Activated CD4-positive, alpha-beta T cell treated with anti-CD3 and anti-CD28 coated beads, Interleukin-2, amount 10 ng/mL, durations not matched to agents 7 days and 5 days (primary cell): ENCODE data around the gene UPF2. TPM values are rescaled to one million over a fixed set of nuclear protein-coding genes. Genes with fewer than 3 reads are reported as not detected.

Experiments
- CTCF ChIA-PET: fragments of 350-600 bp; sonication (Branson Sonifier 250); formaldehyde crosslinking; loops from one replicate; lab custom pipeline; 2021; ENCODE audit warnings: antibody characterized with exemption; lab: Charles Lee
- POLR2A ChIA-PET: fragments of 350-600 bp; sonication (Branson Sonifier 250); formaldehyde crosslinking; loops from one replicate; lab custom pipeline; 2021; ENCODE audit warnings: antibody characterized with exemption; lab: Charles Lee
- DNase-seq: peaks from one replicate; pipeline ENCODE4 v3.0.0-alpha.2; 2020
- H3K27ac Mint-ChIP-seq: one replicate; pipeline ENCODE4 v1.8.0; 2021; ENCODE audit warnings: mild to moderate bottlenecking, moderate library complexity, mixed read lengths
- H3K27me3 Mint-ChIP-seq: one replicate; pipeline ENCODE4 v1.8.0; 2021; ENCODE audit warnings: mixed read lengths
- H3K36me3 Mint-ChIP-seq: one replicate; pipeline ENCODE4 v1.8.0; 2021; ENCODE audit warnings: low read depth, mixed read lengths
- H3K4me1 Mint-ChIP-seq: one replicate; pipeline ENCODE4 v1.8.0; 2021; ENCODE audit warnings: mixed read lengths
- H3K4me3 Mint-ChIP-seq: one replicate; pipeline ENCODE4 v1.8.0; 2021; ENCODE audit warnings: mild to moderate bottlenecking, moderate library complexity, mixed read lengths
- H3K9me3 Mint-ChIP-seq: one replicate; pipeline ENCODE4 v1.8.0; 2021; ENCODE audit warnings: mixed read lengths
- total RNA-seq, 2 experiments: library from RNA; stranded (reverse); gene quantifications; one replicate each; pipeline ENCODE4 v1.2.3, GENCODE V29; 2021

The UPF2 gene
- total RNA-seq, 2 experiments from 2014 or later: 31.3 to 39.2 TPM

DNA sequence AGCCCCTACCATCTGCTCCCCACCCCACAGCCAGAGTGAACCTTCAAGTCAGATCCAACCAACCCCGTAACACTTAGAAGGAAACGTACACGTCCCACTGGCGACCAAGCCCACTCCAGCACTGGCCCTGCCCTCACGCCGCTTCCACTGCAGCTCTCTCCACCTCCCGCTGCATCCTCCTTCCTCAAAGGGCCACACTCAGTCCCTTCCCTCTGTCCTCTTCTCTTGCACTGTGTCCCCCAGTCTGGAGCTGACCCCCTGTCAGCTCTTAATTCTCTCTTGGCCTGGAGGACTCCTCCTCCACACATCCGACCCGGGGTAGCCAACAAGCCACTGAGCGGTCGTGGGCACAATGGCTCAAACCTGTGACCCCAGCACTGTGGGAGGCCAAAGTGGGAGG is 133.6 kb downstream of the UPF2 start:
- CTCF ChIA-PET: interaction anchor here (0.7 to 1.2 kb wide), 3 partner anchors 13 to 30 kb away, joined by 3 read pairs; no protein-coding TSS in a partner anchor
- no peaks in the 10 kb centered on the region for H3K27me3 Mint-ChIP-seq
- H3K4me3 Mint-ChIP-seq: no peak overlapping the region
- DNase-seq: no peak
- H3K4me1 Mint-ChIP-seq: no peaks in the 10 kb centered on the region
- H3K27ac Mint-ChIP-seq: no peak overlapping the region
- no peaks in the 10 kb centered on the region for H3K36me3 Mint-ChIP-seq
- H3K9me3 Mint-ChIP-seq: no peaks in the 10 kb centered on the region
- POLR2A ChIA-PET: interaction anchor here (0.5 kb wide), 1 partner anchor 9 kb away, joined by 3 read pairs; no protein-coding TSS in a partner anchor

DNA sequence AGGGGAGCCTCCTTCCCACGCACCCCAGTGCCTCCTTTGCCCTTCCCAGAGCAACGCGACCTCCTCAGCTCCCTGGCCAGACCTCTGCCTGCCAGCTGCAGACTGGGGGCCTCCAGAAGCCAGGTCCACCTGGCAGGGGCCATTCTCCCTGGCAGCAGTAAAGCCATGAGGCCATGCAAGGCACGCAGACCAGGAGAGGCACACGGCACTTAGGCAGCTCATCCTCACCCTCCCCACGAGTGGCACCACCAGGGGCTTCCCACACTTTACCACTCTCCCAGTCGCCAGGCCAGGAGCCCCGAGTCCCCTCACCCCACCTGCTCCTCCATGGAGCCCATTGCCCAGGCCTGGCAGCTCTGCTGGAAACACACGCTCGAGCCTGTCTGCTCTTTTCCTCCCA is 134.1 kb downstream of the UPF2 start:
- POLR2A ChIA-PET: no interaction called here
- H3K27me3 Mint-ChIP-seq: no peaks in the 10 kb centered on the region

DNA sequence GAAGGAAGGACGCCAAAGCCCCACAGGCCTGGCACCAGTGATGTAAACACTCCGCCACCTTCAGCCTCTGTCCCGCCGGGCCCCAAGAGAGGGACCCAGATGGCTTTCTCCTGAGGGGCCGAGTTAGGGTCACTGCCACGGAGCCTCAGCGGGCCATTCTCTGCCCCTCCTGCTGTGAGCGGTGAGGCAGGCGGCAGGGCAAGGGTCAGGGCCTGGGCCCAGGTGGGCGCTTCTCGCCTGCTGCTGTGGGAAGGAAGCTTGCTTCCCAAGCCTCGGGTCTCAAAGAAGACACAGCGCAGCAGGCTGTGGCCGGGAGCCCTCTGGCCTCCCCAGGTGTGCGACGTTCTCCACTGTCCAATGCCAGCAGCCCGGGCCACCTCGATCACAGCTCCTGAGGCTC is 134.7 kb downstream of the UPF2 start:
- H3K9me3 Mint-ChIP-seq: no peaks in the 10 kb centered on the region
- DNase-seq: no peak
- no peaks in the 10 kb centered on the region for H3K36me3 Mint-ChIP-seq
- CTCF ChIA-PET: no interaction called here
- H3K4me1 Mint-ChIP-seq: no peaks in the 10 kb centered on the region
- no peaks in the 10 kb centered on the region for H3K27me3 Mint-ChIP-seq
- no peak overlapping the region for H3K4me3 Mint-ChIP-seq
- POLR2A ChIA-PET: no interaction called here
- no peak overlapping the region for H3K27ac Mint-ChIP-seq

More for the DNA sequence above, 134.1 kb downstream of the UPF2 start:
- Mint-ChIP-seq H3K36me3 (no peaks in the 10 kb centered on the region), H3K4me3 (no peak overlapping the region), H3K4me1 (no peaks in the 10 kb centered on the region), H3K27ac (no peak overlapping the region), H3K9me3 (no peaks in the 10 kb centered on the region)
- CTCF ChIA-PET: no interaction called here
- DNase-seq: no peak

- H3K27ac Mint-ChIP-seq: no peak overlapping the region
- no peaks in the 10 kb centered on the region for H3K27me3 Mint-ChIP-seq
- ChIA-PET POLR2A (no interaction called here), CTCF (no interaction called here)
- no peak for DNase-seq
- H3K4me3 Mint-ChIP-seq: no peak overlapping the region
- H3K4me1 Mint-ChIP-seq: no peaks in the 10 kb centered on the region
- H3K9me3 Mint-ChIP-seq: no peaks in the 10 kb centered on the region
- no peaks in the 10 kb centered on the region for H3K36me3 Mint-ChIP-seq
Observed at GRCh38 chr10:11906714-11907113, 135.9 kb downstream of the UPF2 start.

DNA sequence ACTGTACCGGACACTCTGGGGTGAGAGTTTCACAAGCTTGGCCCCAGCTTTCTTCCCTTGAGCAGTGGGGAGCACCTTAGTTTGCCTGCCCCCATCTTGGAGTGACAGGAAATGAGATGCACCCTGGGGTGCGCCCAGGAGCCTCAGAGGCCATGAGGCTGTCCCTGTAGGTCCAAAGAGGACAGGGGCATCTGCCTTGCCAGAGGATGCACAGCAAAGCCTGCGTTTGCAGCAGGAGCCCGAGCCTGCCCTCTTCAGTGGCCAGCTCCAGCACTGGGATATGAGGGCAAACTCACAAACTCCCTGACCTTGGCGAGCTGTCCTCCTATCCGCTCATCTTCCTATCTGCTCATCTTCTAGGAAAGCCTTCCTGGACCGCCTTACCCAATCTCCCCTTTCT is 140.0 kb downstream of the UPF2 start:
- DNase-seq: no peak
- Mint-ChIP-seq H3K36me3 (no peaks in the 10 kb centered on the region), H3K27ac (no peak overlapping the region), H3K9me3 (no peaks in the 10 kb centered on the region), H3K4me3 (no peak overlapping the region), H3K4me1 (no peaks in the 10 kb centered on the region), H3K27me3 (no peaks in the 10 kb centered on the region)
- POLR2A ChIA-PET: no interaction called here
- CTCF ChIA-PET: no interaction called here

- no peaks in the 10 kb centered on the region for H3K4me1 Mint-ChIP-seq
- DNase-seq: no peak
- H3K9me3 Mint-ChIP-seq: no peaks in the 10 kb centered on the region
- POLR2A ChIA-PET: no interaction called here
- no peak overlapping the region for H3K4me3 Mint-ChIP-seq
- H3K27me3 Mint-ChIP-seq: no peaks in the 10 kb centered on the region
- no peak overlapping the region for H3K27ac Mint-ChIP-seq
- no peaks in the 10 kb centered on the region for H3K36me3 Mint-ChIP-seq
- CTCF ChIA-PET: no interaction called here
Observed at GRCh38 chr10:11901833-11902475, 140.7 kb downstream of the UPF2 start.

DNA sequence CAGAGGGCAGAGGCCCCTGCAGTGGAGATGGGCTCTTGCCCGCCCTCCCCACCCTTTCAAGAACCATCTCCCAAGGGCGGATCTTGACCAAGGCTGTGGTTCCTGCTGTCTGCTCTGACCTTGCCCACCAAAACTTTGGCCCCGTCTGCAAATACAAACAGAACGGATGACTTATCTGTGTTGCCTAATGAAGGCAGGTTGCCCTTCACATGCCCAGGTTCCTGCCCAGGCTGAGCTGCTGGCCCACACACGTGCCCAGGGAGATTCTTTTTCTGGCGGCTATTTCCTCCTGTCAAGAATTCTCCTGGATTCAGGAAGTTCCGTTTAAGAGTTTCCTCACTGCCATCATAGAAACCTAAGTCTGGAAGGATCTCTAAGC is 141.2 kb downstream of the UPF2 start:
- Mint-ChIP-seq H3K4me1 (no peaks in the 10 kb centered on the region), H3K36me3 (no peaks in the 10 kb centered on the region), H3K27me3 (no peaks in the 10 kb centered on the region), H3K9me3 (no peaks in the 10 kb centered on the region), H3K27ac (no peak overlapping the region), H3K4me3 (no peak overlapping the region)
- DNase-seq: no peak
- ChIA-PET POLR2A (no interaction called here), CTCF (no interaction called here)

GRCh38 chr10:11901036-11901301 is 141.6 kb downstream of the UPF2 start:
- CTCF ChIA-PET: no interaction called here
- no peaks in the 10 kb centered on the region for H3K27me3 Mint-ChIP-seq

DNA sequence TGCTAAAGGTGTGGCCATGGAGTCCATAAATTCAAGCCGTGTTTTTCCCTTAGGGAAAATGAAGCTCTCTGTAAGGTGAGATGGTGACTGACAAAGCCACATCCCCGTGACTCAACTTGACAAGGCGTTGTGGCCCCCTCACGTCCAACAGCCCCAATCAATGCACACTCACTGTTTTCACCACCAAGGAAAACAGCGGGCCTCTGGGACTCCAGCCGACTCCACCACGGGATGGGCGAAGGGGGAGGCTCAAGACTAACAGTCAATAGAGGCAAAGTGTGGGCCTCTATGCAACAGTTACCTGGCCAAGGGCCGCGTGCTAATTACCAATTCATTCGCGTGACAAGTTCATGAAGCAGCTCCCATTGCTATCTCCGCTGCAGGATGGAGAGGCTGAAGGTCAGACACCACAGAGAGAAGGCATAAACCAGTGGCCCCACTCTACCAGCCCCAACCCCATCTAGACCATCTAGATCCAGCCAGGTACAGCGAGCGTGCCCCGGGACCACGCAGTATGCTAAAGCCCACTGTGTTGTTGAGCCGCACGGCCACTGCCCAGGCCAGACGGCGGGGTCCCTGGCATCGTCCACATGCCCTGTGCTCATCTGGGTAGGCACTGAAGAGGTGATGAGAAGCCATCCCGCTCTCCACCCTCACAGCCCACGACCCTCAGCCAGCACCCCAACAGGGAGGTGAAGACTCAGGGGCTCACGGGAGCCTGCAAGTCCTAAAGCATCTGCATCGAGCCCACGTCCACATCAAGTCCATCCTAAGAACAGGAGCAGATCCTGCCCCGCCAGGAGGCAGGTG is 143.3 kb downstream of the UPF2 start:
- Mint-ChIP-seq H3K27me3 (no peaks in the 10 kb centered on the region), H3K4me3 (no peak overlapping the region), H3K9me3 (no peaks in the 10 kb centered on the region), H3K36me3 (no peaks in the 10 kb centered on the region), H3K27ac (no peak overlapping the region), H3K4me1 (no peaks in the 10 kb centered on the region)
- POLR2A ChIA-PET: interaction anchor here (0.7 kb wide), 1 partner anchor 10 kb away, joined by 3 read pairs; no protein-coding TSS in a partner anchor
- CTCF ChIA-PET: no interaction called here
- no peak for DNase-seq

More at GRCh38 chr10:11901036-11901301, 141.6 kb downstream of the UPF2 start:
- H3K9me3 Mint-ChIP-seq: no peaks in the 10 kb centered on the region
- H3K4me1 Mint-ChIP-seq: no peaks in the 10 kb centered on the region
- H3K36me3 Mint-ChIP-seq: no peaks in the 10 kb centered on the region
- DNase-seq: no peak
- POLR2A ChIA-PET: no interaction called here
- H3K4me3 Mint-ChIP-seq: no peak overlapping the region
- H3K27ac Mint-ChIP-seq: no peak overlapping the region

DNA sequence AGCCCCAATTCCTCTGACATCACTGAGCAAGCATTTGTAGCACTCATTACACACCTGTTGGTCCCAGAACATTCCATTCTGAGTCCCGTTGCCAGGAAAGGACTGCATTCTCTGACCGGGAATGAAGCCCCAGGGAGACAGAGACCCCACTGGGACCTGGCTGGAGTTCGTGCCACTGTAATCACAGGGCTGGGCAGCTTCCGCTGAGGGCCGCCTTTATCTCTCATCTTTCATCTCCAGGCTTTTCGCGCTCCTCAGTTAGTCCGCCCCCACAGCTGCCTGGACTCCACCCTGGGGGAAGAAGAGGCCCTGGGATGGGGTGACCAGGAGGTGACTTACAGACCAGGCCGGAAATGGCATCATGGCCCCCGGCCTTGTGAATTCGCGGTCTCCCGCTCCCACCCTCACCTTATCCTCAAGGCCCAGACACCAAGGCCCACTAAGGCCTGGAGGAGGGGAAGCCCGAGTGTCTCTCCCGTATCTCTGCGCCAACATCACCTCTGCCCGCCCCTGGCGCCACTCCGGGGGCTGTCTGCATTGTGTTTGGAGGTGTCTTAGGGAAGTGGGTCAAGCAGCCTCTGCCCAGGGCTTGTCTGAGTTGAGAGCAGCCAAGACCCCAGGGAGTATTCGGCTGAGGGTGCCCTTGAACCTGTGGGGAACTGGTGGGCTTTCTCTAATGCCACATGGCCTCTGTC is 144.1 kb downstream of the UPF2 start:
- CTCF ChIA-PET: no interaction called here
- POLR2A ChIA-PET: no interaction called here
- Mint-ChIP-seq H3K4me3 (no peak overlapping the region), H3K36me3 (no peaks in the 10 kb centered on the region), H3K4me1 (no peaks in the 10 kb centered on the region), H3K27ac (no peak overlapping the region), H3K27me3 (no peaks in the 10 kb centered on the region), H3K9me3 (no peaks in the 10 kb centered on the region)
- no peak for DNase-seq

GRCh38 chr10:11898033-11898371 is 144.6 kb downstream of the UPF2 start:
- H3K9me3 Mint-ChIP-seq: no peaks in the 10 kb centered on the region
- H3K4me1 Mint-ChIP-seq: no peaks in the 10 kb centered on the region
- no peak overlapping the region for H3K4me3 Mint-ChIP-seq
- POLR2A ChIA-PET: no interaction called here
- H3K36me3 Mint-ChIP-seq: no peaks in the 10 kb centered on the region
- DNase-seq: no peak
- H3K27me3 Mint-ChIP-seq: no peaks in the 10 kb centered on the region
- CTCF ChIA-PET: interaction anchor here (0.9 kb wide), 1 partner anchor 10 kb away, joined by 3 read pairs; no protein-coding TSS in a partner anchor
- H3K27ac Mint-ChIP-seq: no peak overlapping the region

DNA sequence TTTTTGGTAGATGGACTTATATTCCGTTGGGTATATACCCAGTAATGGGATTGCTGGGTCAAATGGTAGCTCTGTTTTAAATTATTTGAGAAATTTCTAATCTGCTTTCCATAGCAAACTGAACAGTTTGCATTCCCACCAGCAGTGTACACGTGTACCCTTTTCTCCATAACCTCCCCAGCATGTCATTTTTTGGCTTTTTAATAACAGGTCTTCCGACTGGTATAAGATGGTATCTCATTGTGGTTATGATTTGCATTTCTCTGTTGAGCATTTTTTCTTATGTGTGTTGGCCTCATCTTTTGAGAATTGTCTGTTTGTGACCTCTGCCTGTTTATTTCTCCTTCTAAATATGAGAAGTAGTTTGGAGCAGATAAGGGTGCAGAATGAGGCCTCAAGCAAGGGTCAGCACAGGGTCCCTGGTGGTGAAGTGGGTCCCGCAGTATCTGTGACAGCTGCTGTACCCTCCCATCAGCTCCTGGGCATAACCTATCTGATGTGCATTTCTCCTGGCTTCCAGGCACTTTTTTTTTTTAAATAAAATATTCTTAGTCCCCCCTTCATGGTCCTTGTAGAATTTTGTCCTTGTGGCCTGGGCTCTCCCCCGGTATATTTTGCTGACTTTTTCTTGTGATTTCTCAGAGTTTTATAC is 145.9 kb downstream of the UPF2 start:
- no peak overlapping the region for H3K27ac Mint-ChIP-seq
- no peaks in the 10 kb centered on the region for H3K36me3 Mint-ChIP-seq
- POLR2A ChIA-PET: no interaction called here
- H3K9me3 Mint-ChIP-seq: no peaks in the 10 kb centered on the region
- H3K4me3 Mint-ChIP-seq: no peak overlapping the region
- no peak for DNase-seq
- H3K4me1 Mint-ChIP-seq: no peaks in the 10 kb centered on the region
- no peaks in the 10 kb centered on the region for H3K27me3 Mint-ChIP-seq
- CTCF ChIA-PET: interaction anchor here (0.6 to 1.0 kb wide), 2 partner anchors 13 to 794 kb away, joined by 3 read pairs; no protein-coding TSS in a partner anchor

DNA sequence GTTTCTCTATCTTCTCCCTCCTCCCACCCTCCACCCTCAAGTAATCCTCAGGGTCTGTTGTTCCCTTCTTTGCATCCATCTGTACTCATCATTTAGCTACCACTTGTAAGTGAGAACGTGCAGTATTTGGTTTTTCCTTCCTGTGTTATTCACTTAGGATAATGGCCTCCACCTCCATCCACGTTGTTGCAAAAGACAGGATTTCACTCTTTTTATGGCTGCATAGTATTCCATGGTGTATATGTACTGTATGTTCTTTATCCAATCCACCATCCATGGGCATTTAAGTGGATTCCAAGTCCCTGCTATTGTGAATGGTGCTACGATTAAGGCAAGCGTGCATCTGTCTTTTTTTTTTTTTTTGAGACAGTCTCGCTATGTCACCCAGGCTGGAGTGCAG is 147.0 kb downstream of the UPF2 start:
- no peaks in the 10 kb centered on the region for H3K36me3 Mint-ChIP-seq
- no peaks in the 10 kb centered on the region for H3K9me3 Mint-ChIP-seq
- ChIA-PET POLR2A (no interaction called here), CTCF (no interaction called here)
- no peak overlapping the region for H3K4me3 Mint-ChIP-seq
- H3K27me3 Mint-ChIP-seq: no peaks in the 10 kb centered on the region
- no peak for DNase-seq
- no peak overlapping the region for H3K27ac Mint-ChIP-seq
- H3K4me1 Mint-ChIP-seq: no peaks in the 10 kb centered on the region
